ENCODE results near the gene SPDYE6.
"Not testable (repeated sequence)": the region's sequence is repeated elsewhere in the genome, so short reads cannot be mapped to it uniquely, and the experiment has no call there.

Gene SPDYE6, protein sequence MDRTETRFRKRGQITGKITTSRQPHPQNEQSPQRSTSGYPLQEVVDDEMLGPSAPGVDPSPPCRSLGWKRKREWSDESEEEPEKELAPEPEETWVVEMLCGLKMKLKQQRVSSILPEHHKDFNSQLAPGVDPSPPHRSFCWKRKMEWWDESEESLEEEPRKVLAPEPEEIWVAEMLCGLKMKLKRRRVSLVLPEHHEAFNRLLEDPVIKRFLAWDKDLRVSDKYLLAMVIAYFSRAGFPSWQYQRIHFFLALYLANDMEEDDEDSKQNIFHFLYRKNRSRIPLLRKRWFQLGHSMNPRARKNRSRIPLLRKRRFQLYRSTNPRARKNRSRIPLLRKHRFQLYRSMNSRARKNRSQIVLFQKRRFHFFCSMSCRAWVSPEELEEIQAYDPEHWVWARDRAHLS

DNA sequence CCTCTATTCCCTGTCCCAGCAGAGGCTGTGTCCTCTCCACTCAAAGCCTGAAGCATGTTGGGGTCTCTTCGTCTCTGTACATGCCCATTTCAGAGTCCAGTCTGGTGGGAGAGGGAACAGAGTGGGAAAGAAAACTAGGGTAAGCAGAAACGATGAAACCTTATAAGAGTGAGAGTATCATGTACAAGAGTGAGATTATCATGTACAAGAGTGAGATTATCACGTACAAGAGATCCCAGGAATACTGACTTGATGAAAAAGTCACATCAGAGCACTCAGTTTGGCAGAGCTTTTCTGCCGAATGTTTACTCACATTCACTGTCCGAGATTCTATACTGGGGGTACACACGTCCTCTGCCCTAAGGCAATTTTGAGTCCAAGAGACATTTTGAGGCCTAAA, at the start of gene SPDYE6:
SPDYE6 (minus strand) TSS at position 101 of the 400 bp plus-strand sequence. CDS start 421 bp downstream, outside the sequence.
- DNase-seq, result not testable (repeated sequence)

DNA sequence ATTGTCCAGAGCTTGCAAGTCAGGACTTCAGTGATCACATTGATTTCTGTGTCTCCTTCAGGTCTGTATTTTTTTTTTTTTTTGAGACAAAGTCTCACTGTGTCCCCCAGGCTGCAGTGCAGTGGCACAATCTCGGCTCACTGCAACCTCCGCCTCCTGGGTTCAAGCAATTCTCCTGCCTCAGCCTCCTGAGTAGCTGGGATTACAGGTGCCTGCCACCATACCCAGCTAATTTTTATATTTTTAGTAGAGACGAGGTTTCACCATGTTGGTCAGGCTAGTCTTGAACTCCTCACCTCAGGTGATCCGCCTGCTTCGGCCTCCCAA, 48.6 kb upstream of the SPDYE6 start:
- not testable (repeated sequence) for DNase-seq

- peak; percentile 59 for DNase-seq
Observed at GRCh38 chr7:102404005-102404861, 48.0 kb upstream of the SPDYE6 start.

DNA sequence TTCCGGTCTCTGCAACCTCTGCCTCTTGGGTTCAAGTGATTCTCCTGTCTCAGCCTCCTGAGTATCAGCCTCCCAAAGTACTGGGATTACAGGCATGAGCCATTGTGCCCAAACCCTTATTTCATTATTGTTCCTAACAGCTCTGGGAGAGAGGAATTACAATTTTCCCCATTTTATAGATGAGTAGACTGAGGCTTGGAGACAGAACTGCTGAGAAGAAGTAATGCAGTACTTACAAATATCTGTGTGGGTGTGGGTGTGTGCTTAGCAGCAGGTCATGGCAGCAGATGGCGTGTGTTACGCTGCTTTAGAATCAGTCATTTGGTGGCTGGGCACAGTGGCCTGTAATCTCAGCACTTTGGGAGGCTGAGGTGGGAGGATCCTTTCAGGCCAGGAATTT, 47.3 kb upstream of the SPDYE6 start:
- DNase-seq, result no peak

DNA sequence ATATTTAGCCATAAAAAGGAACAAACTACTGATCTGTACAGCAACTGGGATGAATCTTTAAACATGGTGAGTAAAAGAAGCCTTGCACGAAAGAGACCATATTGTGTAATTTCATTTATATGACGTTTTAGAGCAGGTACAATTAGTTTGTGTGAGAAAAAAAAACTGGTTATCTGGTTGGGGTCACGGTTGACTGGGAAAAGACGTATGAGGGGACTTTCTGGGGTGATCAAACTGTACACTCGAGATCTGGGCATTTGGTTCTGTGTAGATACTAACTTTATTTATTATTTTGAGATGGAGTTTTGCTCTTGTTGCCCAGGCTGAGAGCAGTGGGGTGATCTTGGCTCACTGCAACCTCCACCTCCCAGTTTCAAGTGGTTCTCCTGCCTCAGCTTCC, 44.1 kb upstream of the SPDYE6 start:
- no peak for DNase-seq

DNA sequence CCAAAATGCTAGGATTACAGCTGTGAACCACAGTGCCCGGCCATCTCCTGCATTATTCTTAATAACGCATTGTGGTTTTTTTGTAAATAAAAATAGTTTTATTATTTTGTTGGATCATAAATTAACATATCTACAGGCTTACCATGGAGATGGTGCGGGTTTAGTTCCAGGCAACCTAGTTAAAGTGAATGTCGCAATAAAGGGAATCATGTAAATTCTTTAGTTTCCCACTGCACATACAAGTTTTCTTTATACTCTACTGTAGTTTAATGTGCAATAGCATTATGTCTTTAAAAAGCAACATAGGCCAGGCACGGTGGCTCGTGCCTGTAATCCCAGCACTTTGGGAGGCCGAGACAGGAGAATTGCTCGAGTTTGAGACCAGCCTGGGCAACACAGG, 42.3 kb upstream of the SPDYE6 start:
- no peak for DNase-seq

DNA sequence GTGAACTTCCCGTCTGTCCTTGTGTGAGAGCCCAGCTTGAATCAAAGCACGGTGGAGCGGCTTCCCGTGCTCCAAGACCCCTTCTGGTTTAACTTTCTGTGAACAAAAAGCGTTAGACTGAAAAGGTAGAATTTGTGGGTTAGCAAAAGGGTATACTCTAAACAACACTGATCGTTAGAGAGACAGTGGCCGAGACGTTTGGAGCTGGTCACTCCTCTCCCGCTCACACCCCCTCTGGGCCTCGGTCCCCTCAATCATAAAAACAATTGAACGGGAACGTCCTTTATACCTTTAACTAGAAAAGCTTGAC, 40.4 kb upstream of the SPDYE6 start:
- DNase-seq, result no peak

DNA sequence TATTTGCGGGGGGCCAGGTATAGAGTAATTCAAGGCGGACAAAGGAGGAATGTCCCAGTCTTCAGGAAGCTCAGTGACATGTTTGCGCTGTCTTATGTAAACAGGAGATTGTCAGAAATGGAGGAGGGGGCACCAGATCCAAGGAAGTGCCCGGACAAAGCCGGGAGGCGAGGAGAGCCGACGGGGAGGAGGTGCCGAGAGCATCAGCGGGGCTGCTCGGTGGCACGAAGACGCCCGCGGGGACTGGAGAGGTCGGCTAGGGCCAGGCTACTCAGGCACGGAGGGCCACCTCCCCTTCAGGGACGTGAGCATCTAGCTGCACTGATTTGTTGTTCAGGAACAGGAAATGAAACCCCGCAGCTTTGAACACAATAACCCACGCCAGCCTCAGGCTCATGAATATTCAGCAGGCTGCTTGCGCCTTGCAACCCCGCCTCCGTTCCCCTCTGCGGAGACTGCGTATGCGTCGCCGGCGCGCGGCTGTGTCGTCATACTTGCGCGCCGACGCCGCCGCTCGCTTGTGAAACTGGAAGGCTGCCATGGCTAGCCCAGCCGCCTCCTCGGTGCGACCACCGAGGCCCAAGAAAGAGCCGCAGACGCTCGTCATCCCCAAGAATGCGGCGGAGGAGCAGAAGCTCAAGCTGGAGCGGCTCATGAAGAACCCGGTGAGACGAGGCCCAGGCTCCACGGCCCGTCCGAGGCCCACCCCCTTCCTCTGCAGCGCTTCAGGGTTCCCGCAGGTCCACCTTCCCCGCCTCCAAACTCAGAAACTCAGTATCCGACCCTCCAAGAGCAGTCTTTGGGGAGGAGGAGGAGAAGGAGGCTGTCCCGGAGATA, 39.8 kb upstream of the SPDYE6 start, which contains the start of gene PRKRIP1:
PRKRIP1 (plus strand) TSS at position 491 of the 837 bp plus-strand sequence; CDS start at position 540, 49 bp downstream.
- peak; percentile 89 for DNase-seq

- peak; percentile 2 for DNase-seq
Observed at GRCh38 chr7:102395592-102395872, 39.3 kb upstream of the SPDYE6 start.

- DNase-seq, result no peak
Observed at GRCh38 chr7:102393467-102393866, 37.2 kb upstream of the SPDYE6 start.

GRCh38 chr7:102392330-102392729, 36.1 kb upstream of the SPDYE6 start:
- no peak for DNase-seq

- peak; percentile 65 for DNase-seq
Observed at GRCh38 chr7:102390697-102391484, 34.6 kb upstream of the SPDYE6 start.

GRCh38 chr7:102389810-102390209, 33.6 kb upstream of the SPDYE6 start:
- no peak for DNase-seq

- no peak for DNase-seq
Observed at GRCh38 chr7:102387064-102387463, 30.8 kb upstream of the SPDYE6 start.

- DNase-seq, result not testable (repeated sequence)
Observed at GRCh38 chr7:102381696-102382425, 25.6 kb upstream of the SPDYE6 start.

DNA sequence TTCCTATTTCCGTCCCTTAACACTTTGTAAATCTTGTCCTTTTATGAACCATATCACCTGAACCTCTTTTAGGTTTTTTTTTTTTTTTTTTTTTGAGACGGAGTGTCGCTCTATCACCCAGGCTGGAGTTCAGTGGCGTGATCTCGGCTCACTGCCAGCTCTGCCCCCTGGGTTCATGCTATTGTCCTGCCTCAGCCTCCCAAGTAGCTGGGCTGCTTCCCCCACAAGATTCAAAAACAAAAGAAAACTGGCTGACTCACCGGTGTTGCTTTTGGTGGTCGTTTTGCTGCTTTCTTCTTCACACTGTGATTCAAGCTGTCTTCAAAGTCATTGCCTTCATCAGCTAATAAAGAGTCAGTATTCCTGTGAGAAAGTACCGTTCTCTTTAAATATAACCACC, 24.6 kb upstream of the SPDYE6 start:
- DNase-seq, result not testable (repeated sequence)

DNA sequence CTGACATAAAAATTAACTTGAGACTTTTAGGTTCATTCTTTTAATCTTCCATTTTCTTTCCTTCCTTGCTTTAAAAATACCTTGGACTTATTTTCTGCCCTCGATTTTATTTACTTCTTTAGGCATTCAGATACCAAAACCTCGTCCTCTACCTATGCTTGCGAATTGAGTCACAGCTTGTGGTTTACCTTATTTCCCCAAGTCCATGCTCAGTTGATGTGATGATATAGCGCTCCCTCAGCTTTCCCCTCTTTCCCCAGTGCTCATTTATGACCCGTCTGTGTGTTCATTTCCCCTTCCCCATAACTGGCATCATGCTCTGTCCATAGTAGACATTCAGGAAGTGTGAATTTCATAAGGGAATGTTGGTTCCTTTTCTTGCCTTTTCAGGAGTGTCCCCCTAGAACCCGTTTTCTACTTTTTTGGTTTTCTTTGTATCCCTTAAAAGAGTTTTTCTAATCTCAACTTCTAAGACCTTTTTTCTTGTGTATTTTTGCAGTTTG, 20.8 kb upstream of the SPDYE6 start:
- DNase-seq, result no peak

DNA sequence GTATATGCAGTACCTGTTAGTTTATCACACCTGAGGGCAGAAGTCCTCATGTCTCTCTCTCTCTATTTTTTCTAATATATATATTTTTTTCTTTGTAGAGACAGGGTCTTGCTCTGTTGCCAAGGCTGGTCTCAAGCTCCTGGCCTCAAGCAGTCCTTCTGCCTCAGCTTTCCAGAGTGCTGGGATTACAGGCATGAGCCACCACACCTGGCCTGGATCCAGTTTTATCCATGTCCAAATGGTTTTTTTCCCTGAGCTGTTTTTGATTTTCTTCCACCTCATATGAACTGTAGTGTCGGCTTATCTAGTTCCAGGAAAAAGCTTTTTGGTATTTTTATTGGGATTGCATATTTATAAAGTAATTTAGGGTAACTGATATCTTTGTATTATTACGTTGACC, 16.6 kb upstream of the SPDYE6 start:
- DNase-seq, result not testable (repeated sequence)

GRCh38 chr7:102370038-102370437, 13.8 kb upstream of the SPDYE6 start:
- DNase-seq, result not testable (repeated sequence)

GRCh38 chr7:102365390-102365789, 9.1 kb upstream of the SPDYE6 start:
- DNase-seq, result not testable (repeated sequence)

DNA sequence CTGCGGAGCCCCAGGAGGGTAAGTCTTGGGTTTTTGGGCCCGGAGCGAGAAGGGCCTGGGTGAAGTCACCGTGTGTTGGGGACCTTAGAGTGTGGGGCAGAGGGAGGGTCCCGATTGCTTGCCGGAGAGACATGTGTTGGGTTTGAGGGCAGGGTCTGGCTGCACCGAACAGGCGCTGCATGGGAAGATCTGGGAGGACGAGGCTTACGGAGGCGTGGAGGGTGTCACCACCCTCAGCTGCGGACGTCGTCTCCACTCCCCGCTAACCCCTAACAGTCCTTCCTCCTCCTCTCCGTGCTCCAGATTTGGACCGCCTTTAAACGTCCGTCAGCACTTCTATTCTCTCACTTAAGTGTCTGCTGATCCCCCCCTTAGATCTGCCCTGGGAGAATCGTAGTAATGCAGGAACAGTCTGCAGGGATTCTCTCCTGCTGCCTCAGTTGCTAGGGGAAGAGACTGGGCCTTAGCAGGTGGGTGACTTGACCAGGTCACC, 8.2 kb upstream of the SPDYE6 start:
- not testable (repeated sequence) for DNase-seq
